Tongue (tissue), 2 donors: ENCODE data around the gene LCE4A. TPM values are rescaled to one million over a fixed set of nuclear protein-coding genes. Genes with fewer than 3 reads are reported as not detected.
"Not testable (repeated sequence)": the region's sequence is repeated elsewhere in the genome, so short reads cannot be mapped to it uniquely, and the experiment has no call there.

Experiments used
- DNase-seq: peaks from one replicate; pipeline ENCODE4 v3.0.0-alpha.2; 2015
- total RNA-seq: library from RNA; depleted of rRNA; stranded (reverse); fragments of >200 nt; gene quantifications from one replicate; pipeline ENCODE4 v1.2.3, GENCODE V29; 2014

Gene LCE4A, protein sequence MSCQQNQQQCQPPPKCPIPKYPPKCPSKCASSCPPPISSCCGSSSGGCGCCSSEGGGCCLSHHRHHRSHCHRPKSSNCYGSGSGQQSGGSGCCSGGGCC
- total RNA-seq = not detected

DNA sequence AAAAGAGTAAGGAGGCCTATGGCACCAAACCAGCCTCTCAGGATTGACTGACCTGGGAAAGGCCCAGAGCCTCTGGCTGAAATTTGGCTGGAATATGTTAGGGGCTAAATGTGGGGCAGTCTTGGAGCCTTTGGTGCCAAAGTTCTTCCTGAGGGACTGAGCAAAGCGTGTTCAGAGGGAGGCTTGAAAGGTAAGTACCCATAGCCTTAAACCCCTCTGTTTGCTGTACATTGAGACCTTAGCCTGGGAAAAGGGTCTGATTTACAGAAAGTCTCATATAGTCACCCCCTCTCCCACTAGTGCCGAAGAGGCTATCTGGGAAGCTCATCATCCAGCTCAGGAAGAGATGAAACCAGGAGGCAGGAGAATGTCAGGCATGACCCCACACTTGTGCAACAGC lies at the start of gene LCE4A:
TSS of gene LCE4A (plus strand) at position 301 of the 400 bp plus-strand sequence. CDS start 916 bp downstream, outside the sequence.
- no peak for DNase-seq

GRCh38 chr1:152658649-152659048 lies 49.3 kb upstream of the LCE4A start:
- no peak for DNase-seq

- DNase-seq = no peak
Measured at GRCh38 chr1:152663098-152663497, 44.9 kb upstream of the LCE4A start, which contains the start of gene LCE2D. TSS of gene LCE2D (plus strand) at chr1:152663380. CDS start at chr1:152664106, 726 bp downstream.

- DNase-seq = not testable (repeated sequence)
Measured at GRCh38 chr1:152666171-152666570, 41.8 kb upstream of the LCE4A start.

DNA sequence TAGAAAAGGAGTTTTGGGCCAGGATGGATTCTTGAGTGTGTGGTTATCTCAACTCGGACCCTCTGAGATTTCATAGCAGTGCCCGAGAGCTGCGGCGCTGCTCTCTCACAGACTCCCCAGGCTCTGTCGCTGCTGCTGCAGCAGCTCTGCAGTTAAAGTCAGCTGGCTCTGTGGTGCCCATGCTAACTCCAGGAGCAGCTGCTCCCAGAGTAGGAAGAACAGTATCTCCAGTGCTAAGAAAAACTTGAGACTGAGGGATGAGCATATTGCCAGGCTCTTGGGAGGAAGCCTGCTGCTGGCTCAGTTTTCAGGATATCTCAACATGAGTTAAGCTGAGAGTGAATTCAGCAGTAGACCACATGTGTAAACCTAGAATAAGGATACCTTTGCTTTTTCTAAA lies 40.3 kb upstream of the LCE4A start:
- peak; percentile 24 for DNase-seq

- no peak for DNase-seq
Measured at GRCh38 chr1:152673016-152673415, 34.9 kb upstream of the LCE4A start.

GRCh38 chr1:152674983-152675382 lies 33.0 kb upstream of the LCE4A start, which contains the start of gene LCE2C:
TSS of gene LCE2C (plus strand) at chr1:152675279. CDS start at chr1:152676016, 737 bp downstream.
- DNase-seq = not testable (repeated sequence)

DNA sequence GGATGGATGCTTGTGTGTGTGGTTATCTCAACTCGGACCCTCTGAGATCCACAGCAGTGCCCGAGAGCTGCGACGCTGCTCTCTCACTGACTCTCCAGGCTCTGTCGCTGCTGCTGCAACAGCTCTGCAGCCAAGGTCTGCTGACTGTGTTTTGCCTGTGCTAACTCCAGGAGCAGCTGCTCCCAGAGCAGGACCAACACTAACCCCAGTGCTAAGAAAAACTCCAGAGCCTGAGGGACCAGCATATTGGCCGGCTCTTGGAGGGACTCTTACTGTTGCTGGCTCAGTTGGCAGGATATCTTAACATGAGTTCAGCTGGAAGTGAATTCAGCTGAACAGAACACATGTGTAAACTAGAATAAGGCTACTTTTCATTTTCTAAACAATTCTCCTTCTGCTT lies 28.5 kb upstream of the LCE4A start:
- peak; percentile 49 for DNase-seq

DNA sequence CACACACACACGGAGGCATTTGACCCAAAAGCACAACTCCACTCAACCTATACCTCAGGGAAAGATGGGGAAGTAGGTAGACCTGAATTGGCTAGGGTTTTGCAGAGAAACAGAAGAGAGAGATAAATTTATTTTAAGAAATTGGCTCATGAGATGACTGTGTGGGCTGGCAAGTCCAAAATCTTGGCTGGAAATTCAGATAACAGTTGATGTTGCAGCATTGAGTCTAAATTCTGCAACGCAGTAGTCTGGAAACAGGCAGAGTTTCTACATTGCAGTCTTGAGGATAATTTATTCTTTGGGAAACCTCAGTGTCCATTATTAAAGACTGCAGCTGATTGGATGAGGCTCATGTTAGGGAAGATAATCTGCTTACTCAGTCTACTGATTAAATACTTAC lies 26.3 kb upstream of the LCE4A start:
- no peak for DNase-seq

DNA sequence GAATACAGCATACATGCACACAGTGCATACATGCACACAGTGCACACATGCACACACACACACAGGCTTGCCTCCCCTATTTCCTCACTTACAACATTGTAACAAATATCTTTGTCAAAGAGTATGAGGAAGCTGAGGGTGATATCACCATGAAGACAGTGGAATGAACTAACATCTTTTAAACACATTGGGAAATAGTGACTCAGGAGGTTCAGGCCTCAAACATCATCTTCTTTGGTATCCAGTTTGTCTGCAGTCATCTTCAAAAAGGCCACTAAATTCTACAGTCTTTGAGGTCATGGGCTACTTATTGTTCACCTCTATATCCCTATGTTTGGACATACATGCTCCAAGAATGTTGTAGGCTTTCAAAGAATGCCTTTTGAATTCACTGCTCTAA lies 24.1 kb upstream of the LCE4A start:
- no peak for DNase-seq

GRCh38 chr1:152685823-152686222 lies 22.1 kb upstream of the LCE4A start, which contains the start of gene LCE2B:
TSS of gene LCE2B (plus strand) at chr1:152686123. CDS start at chr1:152686844, 721 bp downstream.
- not testable (repeated sequence) for DNase-seq

GRCh38 chr1:152697701-152698600 lies 10.0 kb upstream of the LCE4A start, which contains the start of gene LCE2A:
TSS of gene LCE2A (plus strand) at chr1:152698345. CDS start at chr1:152698902, 557 bp downstream.
- DNase-seq = no peak

- no peak for DNase-seq
Measured at GRCh38 chr1:152699746-152700145, 8.2 kb upstream of the LCE4A start.

DNA sequence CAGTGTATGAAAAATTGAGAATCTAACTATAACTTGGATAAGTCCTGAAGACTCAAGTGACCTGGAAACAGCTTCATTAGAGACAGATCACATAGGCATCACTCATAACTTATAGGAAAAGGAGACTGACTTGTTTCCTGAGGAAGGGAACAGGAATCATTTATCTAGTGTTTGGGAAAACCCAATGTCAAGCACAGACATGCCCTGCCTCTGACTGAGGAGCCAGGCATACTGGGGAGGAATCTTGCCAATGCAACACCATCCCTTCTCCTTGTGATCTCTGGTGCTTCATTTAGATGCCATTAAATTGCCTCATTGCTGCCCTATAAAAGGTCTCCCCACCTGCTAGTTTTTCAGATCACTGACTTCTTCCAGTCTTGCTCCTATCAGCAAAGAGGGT lies 10.3 kb downstream of the LCE4A start:
- no peak for DNase-seq

DNA sequence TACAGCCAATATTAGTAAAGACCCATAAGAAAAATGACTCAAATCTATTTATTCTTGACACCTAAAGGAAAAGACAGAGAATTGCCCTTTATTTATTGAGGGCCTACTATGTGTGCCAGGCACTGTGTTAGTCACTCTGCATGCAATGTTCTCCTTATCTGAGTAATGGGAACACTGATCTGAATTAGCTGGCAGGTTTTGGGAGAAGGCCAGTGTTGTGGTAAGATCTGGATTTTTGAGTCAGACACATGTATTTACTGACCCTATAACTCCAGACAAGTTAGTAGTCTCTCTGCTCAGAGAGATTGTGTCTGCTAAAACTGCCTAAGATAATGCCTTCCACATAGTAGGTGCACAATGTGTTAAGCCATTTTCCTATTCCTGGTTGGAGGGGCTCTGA lies 17.3 kb downstream of the LCE4A start:
- no peak for DNase-seq

DNA sequence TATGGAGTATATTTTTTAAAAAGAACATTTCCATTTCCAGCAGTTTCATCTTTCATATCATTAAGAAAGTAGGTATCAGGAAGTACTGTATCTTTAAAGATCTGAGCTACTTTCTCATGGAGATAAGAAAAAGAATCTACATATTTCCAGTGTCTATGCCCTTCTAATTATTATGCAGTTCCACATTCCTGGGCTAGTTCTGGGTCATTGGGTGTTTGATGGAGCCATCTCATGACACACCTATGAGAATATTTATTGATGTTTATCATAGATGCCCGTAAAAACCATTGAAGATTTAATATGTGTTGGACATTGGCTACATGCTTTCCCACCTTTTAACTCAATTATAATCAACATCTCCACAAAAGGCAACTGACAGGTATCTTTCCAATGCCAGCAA lies 21.0 kb downstream of the LCE4A start:
- no peak for DNase-seq

GRCh38 chr1:152735648-152736047 lies 27.7 kb downstream of the LCE4A start:
- no peak for DNase-seq

DNA sequence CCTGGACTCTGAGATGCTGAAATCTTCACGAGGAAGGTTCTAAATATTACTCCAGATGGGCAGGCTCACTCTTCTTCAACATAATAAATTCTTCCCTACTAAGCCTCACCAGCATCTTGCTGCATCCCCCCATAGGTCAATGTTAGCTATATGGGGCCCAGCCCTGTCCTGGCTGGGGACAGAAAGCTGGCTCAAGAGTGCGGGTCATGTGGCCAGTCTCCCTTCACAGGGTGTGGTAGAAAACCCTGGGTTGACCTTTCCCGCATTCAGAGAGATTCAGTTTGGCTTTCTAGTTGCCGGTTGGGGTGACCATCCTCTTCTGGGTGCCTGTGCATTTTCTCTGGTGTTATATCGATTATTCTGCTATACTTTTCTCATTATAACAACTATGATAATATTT lies 30.0 kb downstream of the LCE4A start:
- no peak for DNase-seq

GRCh38 chr1:152739841-152740240 lies 31.9 kb downstream of the LCE4A start:
- no peak for DNase-seq

DNA sequence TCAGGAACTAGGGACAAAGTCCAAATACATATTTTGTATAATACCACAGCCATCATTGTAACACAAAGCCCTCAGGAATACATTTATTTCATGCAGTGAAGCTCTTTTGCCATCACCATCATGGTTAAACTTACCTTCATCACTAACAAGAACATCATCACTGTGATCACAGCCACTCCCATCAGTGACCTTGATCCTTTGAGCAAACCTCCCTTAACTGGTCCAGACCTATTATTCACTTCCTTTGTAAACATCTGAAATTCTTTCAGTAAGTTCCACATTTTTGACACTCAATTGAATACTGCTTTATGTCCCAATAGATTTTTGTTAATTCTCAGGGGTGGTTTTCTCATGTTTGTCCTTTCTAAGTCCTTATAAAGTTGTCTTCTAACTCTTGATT lies 33.7 kb downstream of the LCE4A start:
- no peak for DNase-seq

DNA sequence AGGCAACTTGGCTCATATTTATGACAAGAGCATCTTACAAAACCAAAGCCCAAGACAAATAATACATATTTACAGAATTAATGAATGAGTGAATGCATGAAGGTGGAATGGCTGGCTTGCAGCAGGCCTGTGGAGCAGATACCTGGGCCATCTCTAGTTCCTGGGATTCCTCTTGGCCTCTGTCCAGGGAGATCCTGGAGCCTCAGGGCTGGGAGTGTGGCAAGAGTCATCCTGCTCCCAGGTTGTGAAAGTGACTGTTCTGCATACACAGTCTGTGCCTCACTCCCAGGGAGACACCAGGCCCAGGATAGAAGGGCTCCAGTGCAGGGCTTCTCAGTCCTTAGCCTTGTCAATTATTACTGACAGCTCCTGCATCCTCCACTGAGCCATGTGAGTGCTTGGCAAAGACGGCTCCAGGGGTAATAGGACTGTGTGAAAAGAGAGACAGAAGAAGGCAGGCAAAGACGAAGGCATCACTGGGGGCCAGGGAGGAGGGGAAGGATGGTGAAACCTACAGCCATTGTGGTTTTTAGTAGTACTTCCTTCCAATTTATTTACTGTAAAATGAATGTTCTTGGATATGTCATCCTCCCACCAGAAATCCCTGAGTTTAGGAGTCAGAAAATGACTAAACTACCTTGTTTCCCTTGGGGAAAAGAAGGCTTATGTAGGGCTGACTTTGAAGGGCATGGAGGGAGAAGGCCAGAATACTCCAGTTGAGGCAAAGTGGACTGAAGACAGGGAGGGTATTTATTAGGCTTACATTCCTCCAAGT lies 35.6 kb downstream of the LCE4A start:
- DNase-seq = no peak

DNA sequence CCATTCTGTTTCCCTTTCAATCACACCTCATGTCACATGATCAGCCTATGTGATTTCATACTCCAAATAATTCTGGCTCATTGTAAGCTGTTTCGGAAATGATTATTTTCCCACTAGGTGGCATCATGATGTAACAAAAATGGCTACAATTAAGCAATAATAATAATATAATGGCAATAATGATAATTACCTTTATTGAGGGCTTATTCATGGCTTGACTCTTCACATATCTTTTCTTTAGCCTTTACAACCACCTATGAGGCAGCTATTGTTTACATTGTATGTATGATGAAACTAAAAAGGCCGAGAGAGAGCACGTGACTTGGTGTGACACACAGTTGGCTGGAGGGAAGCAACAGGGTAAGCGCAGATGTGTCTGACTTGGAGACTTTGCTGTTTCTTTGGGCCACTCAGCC lies 37.3 kb downstream of the LCE4A start:
- no peak for DNase-seq
